Progenitor cell of endocrine pancreas (in vitro differentiated cells): ENCODE measurements around the gene KAZN. TPM values are rescaled to one million over a fixed set of nuclear protein-coding genes. Genes with fewer than 3 reads are reported as not detected.

Experiments
- DNase-seq: peaks from one replicate; pipeline ENCODE4 v3.0.0; 2021; ENCODE audit warnings: low spot score; ENCODE audit not compliant: unreplicated experiment
- H3K27ac Mint-ChIP-seq: 2 replicates; pipeline ENCODE4 v1.8.0; 2021; ENCODE audit warnings: mild to moderate bottlenecking, moderate library complexity, mixed read lengths
- H3K27me3 Mint-ChIP-seq: 2 replicates; pipeline ENCODE4 v1.8.0; 2021; ENCODE audit warnings: mixed read lengths
- H3K36me3 Mint-ChIP-seq: 2 replicates; pipeline ENCODE4 v1.8.0; 2022; ENCODE audit warnings: mixed read lengths; ENCODE audit not compliant: insufficient read depth
- H3K4me1 Mint-ChIP-seq: 2 replicates; pipeline ENCODE4 v1.8.0; 2021; ENCODE audit warnings: low read depth, mixed read lengths
- H3K4me3 Mint-ChIP-seq: 2 replicates; pipeline ENCODE4 v1.8.0; 2021; ENCODE audit warnings: low read depth, mild to moderate bottlenecking, moderate library complexity, mixed read lengths
- H3K9me3 Mint-ChIP-seq: 2 replicates; pipeline ENCODE4 v1.8.0; 2021; ENCODE audit warnings: low read depth, mixed read lengths
- CTCF ChIP-seq: fragments of 200-600 bp; sonication (generic); IDR thresholded peaks from one replicate; pipeline ENCODE4 v1.5.0; 2021; ENCODE audit warnings: antibody characterized with exemption, mild to moderate bottlenecking; ENCODE audit not compliant: unreplicated experiment
- total RNA-seq: library from RNA; stranded (reverse); gene quantifications from 2 replicates; pipeline ENCODE4 v1.2.1, GENCODE V29; 2021

KAZN gene
- total RNA-seq, 1 donor from 2014 or later: 12.9 TPM

- DNase-seq: no peak
- no peak for TF ChIP-seq CTCF
- H3K4me3 Mint-ChIP-seq: no peak overlapping the region
- H3K27me3 Mint-ChIP-seq: peaks cover 3% of the 10 kb centered on the region
- H3K9me3 Mint-ChIP-seq: no peaks in the 10 kb centered on the region
- H3K4me1 Mint-ChIP-seq: peaks cover 4% of the 10 kb centered on the region
- no peaks in the 10 kb centered on the region for H3K36me3 Mint-ChIP-seq
- no peak overlapping the region for H3K27ac Mint-ChIP-seq
These were observed 62.7 kb downstream of the KAZN start for GRCh38 chr1:14661222-14661621.

GRCh38 chr1:14662116-14662515, 63.6 kb downstream of the KAZN start:
- Mint-ChIP-seq H3K4me3 (no peak overlapping the region), H3K27me3 (no peaks in the 10 kb centered on the region), H3K9me3 (no peaks in the 10 kb centered on the region), H3K27ac (no peak overlapping the region), H3K36me3 (no peaks in the 10 kb centered on the region), H3K4me1 (peaks cover 4% of the 10 kb centered on the region)
- TF ChIP-seq CTCF: no peak
- DNase-seq: no peak

- peaks cover 6% of the 10 kb centered on the region for H3K4me1 Mint-ChIP-seq
These were observed 65.3 kb downstream of the KAZN start for GRCh38 chr1:14663773-14664172.

GRCh38 chr1:14666373-14666772, 67.9 kb downstream of the KAZN start:
- no peak for DNase-seq
- no peaks in the 10 kb centered on the region for H3K9me3 Mint-ChIP-seq
- no peak overlapping the region for H3K4me3 Mint-ChIP-seq
- peaks cover 5% of the 10 kb centered on the region for H3K4me1 Mint-ChIP-seq
- no peaks in the 10 kb centered on the region for H3K36me3 Mint-ChIP-seq
- H3K27ac Mint-ChIP-seq: no peak overlapping the region
- TF ChIP-seq CTCF: no peak
- H3K27me3 Mint-ChIP-seq: no peaks in the 10 kb centered on the region

More at GRCh38 chr1:14663773-14664172, 65.3 kb downstream of the KAZN start:
- Mint-ChIP-seq H3K27ac (no peak overlapping the region), H3K9me3 (no peaks in the 10 kb centered on the region), H3K4me3 (no peak overlapping the region), H3K36me3 (no peaks in the 10 kb centered on the region), H3K27me3 (no peaks in the 10 kb centered on the region)
- no peak for TF ChIP-seq CTCF
- DNase-seq: no peak

GRCh38 chr1:14666962-14667650, 68.6 kb downstream of the KAZN start:
- Mint-ChIP-seq H3K27ac (no peak overlapping the region), H3K4me1 (peaks cover 5% of the 10 kb centered on the region), H3K36me3 (no peaks in the 10 kb centered on the region), H3K27me3 (no peaks in the 10 kb centered on the region), H3K4me3 (no peak overlapping the region), H3K9me3 (no peaks in the 10 kb centered on the region)
- no peak for TF ChIP-seq CTCF
- DNase-seq: no peak
